Epidermal melanocyte (primary cell): ENCODE data around the gene ZNF619.
"Not testable (repeated sequence)": the region's sequence is repeated elsewhere in the genome, so short reads cannot be mapped to it uniquely, and the experiment has no call there.

Experiments used
- DNase-seq: peaks from one replicate; pipeline ENCODE4 v3.0.0; 2011; ENCODE audit warnings: low spot score; ENCODE audit not compliant: insufficient read length

The ZNF619 gene

GRCh38 chr3:40476478-40477470 lies at the start of gene ZNF619:
ZNF619 (plus strand) TSS chr3:40477122; CDS start chr3:40477980, 858 bp downstream.
- peak; percentile 66 for DNase-seq

DNA sequence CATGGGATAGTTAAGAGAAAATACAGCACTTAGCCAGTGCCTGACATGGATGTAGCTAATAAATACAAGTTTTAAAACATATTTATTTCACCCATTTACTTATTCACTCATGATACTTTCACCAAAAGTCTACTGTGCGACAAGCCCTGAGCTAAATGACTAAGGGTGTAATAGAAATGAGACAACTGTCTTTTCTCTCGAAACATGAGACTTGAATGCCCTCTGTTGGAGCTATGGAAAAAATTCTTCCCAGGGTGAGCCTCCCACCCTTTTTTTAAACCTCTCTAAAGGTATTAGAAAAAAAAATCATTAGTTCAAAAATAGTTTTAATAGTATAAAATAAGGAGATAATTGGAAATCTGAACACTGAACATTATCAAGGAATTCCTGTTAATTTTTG lies 44.1 kb upstream of the ZNF619 start:
- no peak for DNase-seq

DNA sequence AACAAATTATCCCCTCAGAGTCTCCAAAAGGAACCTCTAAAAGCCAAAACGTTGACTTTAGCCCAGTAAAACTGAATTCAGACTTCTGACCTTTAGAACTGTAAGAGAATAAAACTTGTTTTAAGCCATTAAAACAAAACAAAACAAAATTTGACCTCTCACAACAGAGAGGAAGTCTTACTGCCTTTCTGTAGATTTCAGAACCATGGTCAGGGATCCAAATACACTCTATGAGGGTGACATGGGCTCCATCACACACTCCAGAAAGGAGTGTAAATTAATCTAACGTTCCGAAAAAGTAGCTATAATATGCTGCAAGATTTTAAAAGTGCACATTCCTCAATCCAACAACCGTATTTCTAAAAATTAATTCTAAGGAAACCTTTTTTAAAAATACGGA lies 39.0 kb upstream of the ZNF619 start:
- DNase-seq = no peak

GRCh38 chr3:40445062-40445461 lies 31.9 kb upstream of the ZNF619 start:
- no peak for DNase-seq

- no peak for DNase-seq
These were observed 31.0 kb upstream of the ZNF619 start for GRCh38 chr3:40445880-40446279.

DNA sequence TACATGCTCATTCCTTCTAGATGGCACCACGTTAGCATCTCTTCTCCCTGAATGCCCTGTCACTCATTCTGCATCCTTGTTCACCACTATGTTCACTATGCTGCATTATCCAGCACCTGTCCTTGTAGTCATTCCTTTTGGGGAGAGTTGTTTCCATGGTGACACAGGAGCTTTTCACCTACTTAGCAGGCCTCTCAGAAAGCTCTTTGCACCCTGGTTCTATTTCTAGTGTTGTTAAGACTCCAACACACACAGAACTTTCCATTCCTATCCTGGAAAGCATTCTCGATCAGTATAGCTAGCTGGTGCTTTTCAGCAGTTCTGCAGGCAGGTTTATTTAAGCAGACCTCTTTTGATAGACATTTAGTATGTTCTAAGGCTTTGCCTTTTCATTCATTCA lies 26.5 kb upstream of the ZNF619 start:
- DNase-seq = no peak

DNA sequence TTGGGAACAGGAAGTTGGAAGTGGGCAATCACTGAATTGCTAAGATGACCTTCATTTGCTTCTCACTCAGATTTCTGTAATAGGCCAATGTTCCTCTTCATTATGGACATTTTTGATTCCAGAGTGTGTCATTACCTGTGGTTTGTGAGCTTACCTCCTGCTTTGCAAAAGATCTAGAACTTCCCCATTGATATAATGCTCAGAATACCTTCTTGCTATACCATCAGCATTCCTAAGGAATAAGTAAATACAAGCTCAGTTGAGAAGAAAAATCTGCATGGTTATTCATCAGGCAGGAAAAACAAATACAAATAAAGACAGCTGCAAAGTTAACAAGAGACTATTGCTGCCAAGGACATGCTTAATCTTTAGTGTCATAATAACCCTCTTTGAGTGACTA lies 25.4 kb upstream of the ZNF619 start:
- DNase-seq = no peak

DNA sequence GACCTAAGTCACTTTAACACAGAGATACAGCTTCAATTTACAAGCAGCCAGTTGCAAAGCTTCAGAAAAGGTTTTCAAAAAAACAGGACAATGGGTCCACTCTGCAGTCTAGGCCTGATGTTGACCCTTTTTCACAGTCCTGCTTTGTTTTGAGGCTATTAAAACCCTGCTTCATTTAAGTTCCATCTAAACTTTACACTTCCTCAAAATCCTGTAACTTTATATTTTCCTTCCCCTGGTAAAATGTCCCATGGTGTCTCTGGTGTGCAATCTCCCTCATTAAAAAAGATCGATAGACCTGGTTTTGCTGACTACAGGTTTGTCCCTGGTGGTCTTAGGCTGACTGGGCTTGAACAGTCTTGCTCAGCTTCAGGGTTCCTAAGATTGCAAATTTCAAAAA lies 24.9 kb upstream of the ZNF619 start:
- DNase-seq = no peak

DNA sequence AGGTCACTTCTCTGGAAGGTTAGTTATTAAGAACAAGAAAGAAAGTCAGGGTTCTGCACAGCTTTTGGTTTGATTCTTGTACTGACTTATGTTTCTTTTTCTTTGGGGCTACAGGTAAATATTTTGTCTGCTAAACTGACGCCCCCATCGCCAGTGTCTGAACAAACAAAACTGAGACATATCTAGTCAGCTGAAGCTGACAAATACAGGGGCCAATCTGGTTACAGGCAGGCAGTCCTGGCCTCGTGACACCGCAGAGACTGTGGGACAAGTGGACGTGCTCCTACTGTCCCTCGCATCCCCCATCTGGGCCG lies 24.4 kb upstream of the ZNF619 start:
- no peak for DNase-seq

DNA sequence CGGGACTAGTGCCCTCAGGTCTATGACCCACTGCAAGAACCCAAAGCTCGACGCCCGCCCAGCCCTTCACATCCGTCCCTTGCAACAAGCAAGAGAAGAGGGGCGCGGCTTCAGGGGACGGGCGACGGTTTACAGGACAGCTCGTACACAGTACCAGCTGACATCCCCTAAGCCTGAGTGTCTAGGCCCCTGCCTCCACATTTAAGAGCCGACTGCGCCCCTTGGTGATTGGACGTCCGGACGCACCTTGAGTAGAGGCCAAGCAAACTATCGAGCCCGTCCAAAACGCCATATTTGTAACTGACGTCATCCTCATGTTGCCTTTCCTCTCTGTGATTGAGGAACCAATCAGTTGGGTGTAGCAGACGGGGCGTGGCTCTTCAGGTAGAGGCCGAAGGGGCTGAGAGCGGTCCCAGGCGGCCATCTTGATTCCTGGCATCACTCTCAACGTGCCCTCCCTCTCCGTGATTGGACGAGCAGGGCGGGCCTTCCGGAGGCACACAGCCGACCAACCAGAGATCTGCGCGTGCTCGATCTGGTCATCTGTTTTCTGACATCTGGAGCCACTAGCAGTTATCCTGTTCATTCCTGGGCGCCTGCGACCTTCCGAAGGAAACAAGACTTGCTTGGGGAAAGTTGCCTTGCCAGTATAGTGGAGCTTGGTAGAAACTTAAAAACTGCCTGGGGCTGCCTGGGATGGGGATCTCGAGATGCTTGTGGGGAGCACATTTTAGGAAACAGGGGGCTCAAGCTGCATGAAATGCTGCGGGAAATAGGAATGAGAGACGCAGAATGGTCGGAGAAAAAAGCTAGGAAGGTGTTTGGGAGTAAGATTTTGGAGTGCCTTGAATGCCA lies 23.8 kb upstream of the ZNF619 start:
- DNase-seq = peak; percentile 96

DNA sequence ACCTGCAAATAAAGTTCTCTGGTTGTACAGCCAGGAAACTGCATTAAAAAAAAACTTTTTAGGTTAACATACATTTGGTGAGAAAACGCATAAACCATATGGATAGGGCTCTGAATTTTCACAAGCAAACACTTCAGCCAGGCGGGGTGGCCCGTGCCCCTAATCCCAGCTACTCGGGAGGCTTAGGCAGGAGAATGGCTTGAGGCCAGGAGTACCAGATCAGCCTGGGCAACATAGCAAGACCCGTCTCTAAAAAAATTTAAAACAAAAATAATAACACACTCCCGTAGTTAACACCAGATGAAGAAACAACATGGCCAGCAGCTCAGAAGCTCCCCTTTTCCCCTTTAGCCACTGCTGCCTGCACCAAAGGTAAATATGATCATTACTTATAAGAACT lies 23.0 kb upstream of the ZNF619 start:
- no peak for DNase-seq

GRCh38 chr3:40455328-40455727 lies 21.6 kb upstream of the ZNF619 start:
- DNase-seq = no peak

GRCh38 chr3:40456279-40456939 lies 20.5 kb upstream of the ZNF619 start:
- DNase-seq = no peak

GRCh38 chr3:40456940-40457823 lies 19.7 kb upstream of the ZNF619 start, which contains the start of gene RPL14:
RPL14 (plus strand) TSS chr3:40457339; CDS start chr3:40457472, 133 bp downstream.
- peak; percentile 94 for DNase-seq

- DNase-seq = no peak
These were observed 18.4 kb upstream of the ZNF619 start for GRCh38 chr3:40458473-40458872.

GRCh38 chr3:40460481-40460880 lies 16.4 kb upstream of the ZNF619 start:
- DNase-seq = not testable (repeated sequence)

- DNase-seq = no peak
These were observed 15.8 kb upstream of the ZNF619 start for GRCh38 chr3:40461161-40461560.

DNA sequence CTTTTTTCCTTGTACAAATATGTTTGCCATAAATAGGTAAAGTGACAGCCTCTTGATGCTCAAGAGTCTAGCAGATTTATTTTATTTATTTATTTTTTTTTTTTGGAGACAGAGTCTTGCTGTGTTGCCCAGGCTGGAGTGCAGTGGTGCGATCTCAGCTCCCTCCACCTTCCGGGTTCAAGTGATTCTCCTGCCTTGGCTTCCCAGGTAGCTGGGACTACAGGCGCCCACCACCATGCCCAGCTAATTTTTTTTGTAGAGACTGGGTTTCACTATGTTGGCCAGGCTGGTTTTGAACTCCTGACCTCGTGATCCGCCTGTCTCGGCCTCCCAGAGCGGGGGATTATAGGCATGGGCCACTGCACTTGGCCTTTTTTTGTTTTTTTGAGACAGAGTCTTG lies 14.1 kb upstream of the ZNF619 start:
- DNase-seq = not testable (repeated sequence)

- no peak for DNase-seq
These were observed 13.3 kb upstream of the ZNF619 start for GRCh38 chr3:40463579-40463978.

DNA sequence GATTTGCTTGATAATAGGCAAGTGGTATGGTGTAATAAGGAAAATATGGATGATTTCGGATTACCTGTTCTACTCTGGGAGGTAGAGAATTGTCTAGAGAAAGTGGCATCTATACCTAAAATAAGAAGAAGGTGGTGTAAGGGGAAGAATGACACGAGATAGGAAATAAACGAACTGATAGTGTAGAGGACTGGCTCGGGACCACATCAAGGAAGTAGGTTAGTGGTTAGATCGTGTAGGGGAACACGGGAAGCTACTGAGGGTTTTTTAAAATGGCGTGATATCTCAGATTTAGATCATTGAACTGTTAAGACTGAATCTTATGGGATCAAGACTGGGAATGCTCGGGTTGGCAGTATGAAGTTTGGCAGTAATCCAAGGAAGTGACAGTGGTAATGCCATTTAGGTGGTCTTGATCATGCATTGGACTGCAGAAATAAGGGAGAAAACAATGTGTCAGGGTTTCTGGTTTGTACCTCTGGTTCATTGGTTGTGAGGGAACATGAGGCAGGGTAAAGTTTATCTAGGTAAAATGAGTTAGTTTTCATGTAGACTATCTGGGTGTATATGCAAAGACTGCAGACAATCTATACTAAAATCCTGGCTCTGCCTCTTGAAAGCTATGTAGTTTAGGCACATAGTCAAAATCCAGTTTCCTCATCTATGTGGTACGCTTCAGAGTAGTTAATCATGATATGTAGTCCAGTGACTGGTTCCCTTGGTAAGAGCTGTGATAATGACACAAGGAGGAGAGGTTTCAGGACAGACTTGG lies 12.4 kb upstream of the ZNF619 start:
- DNase-seq = no peak
